Chondrocyte (in vitro differentiated cells): Measurements from ENCODE around the gene PSMA7. TPM values are rescaled to one million over a fixed set of nuclear protein-coding genes. Genes with fewer than 3 reads are reported as not detected.

Experiments used
- DNase-seq: peaks from one replicate; pipeline ENCODE4 v3.0.0; 2021; ENCODE audit warnings: mixed read lengths, low spot score
- H3K27ac Mint-ChIP-seq: one replicate; pipeline ENCODE4 v1.8.0; 2021; ENCODE audit warnings: mild to moderate bottlenecking, moderate library complexity, mixed read lengths; ENCODE audit not compliant: unreplicated experiment
- H3K27me3 Mint-ChIP-seq: 2 replicates; pipeline ENCODE4 v1.8.0; 2021; ENCODE audit warnings: low read depth, mixed read lengths
- H3K36me3 Mint-ChIP-seq: 2 replicates; pipeline ENCODE4 v1.8.0; 2021; ENCODE audit warnings: low read depth, mixed read lengths
- H3K4me1 Mint-ChIP-seq: 2 replicates; pipeline ENCODE4 v1.8.0; 2021; ENCODE audit warnings: low read depth, mild to moderate bottlenecking, mixed read lengths
- H3K4me3 Mint-ChIP-seq: one replicate; pipeline ENCODE4 v1.8.0; 2021; ENCODE audit warnings: mild to moderate bottlenecking, moderate library complexity, mixed read lengths; ENCODE audit not compliant: unreplicated experiment
- H3K9me3 Mint-ChIP-seq: 2 replicates; pipeline ENCODE4 v1.8.0; 2021; ENCODE audit warnings: low read depth, mixed read lengths
- CTCF ChIP-seq: fragments of 200-600 bp; sonication (generic); IDR thresholded peaks from 2 replicates; pipeline ENCODE4 v1.5.0; 2021; ENCODE audit warnings: antibody characterized with exemption, mild to moderate bottlenecking, moderate library complexity
- total RNA-seq: library from RNA; stranded (reverse); gene quantifications from 3 replicates; pipeline ENCODE4 v1.2.1, GENCODE V29; 2021

The PSMA7 gene
- total RNA-seq, 1 donor from 2014 or later, result 226 TPM

DNA sequence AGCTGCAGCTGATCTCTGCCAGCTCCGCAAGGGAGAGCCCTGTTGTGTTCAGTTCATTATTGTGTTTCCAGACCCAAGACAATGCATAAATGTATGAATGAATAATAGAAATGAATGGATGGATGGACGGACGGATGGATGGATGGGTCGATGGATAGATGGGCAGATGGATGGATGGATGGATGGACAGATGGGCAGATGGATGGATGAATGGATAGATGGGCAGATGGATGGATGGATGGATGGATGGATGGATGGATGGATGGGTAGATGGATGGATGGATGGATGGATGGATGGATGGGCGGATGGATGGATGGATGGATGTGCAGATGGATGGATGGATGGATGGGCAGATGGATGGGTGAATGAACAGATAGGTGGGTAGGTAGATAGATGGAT, 37.6 kb downstream of the PSMA7 start:
- H3K9me3 Mint-ChIP-seq, result peaks cover 31% of the 10 kb centered on the region
- H3K4me3 Mint-ChIP-seq, result no peak overlapping the region
- H3K27me3 Mint-ChIP-seq, result no peaks in the 10 kb centered on the region
- DNase-seq, result no peak
- H3K27ac Mint-ChIP-seq, result no peak overlapping the region
- no peak for TF ChIP-seq CTCF
- H3K4me1 Mint-ChIP-seq, result no peaks in the 10 kb centered on the region
- H3K36me3 Mint-ChIP-seq, result peaks cover 14% of the 10 kb centered on the region

GRCh38 chr20:62104791-62105345, 38.3 kb downstream of the PSMA7 start:
- no peak for TF ChIP-seq CTCF
- Mint-ChIP-seq H3K4me3 (no peak overlapping the region), H3K27me3 (no peaks in the 10 kb centered on the region), H3K27ac (no peak overlapping the region), H3K9me3 (peaks cover 28% of the 10 kb centered on the region), H3K36me3 (peaks cover 13% of the 10 kb centered on the region), H3K4me1 (no peaks in the 10 kb centered on the region)
- DNase-seq, result no peak

DNA sequence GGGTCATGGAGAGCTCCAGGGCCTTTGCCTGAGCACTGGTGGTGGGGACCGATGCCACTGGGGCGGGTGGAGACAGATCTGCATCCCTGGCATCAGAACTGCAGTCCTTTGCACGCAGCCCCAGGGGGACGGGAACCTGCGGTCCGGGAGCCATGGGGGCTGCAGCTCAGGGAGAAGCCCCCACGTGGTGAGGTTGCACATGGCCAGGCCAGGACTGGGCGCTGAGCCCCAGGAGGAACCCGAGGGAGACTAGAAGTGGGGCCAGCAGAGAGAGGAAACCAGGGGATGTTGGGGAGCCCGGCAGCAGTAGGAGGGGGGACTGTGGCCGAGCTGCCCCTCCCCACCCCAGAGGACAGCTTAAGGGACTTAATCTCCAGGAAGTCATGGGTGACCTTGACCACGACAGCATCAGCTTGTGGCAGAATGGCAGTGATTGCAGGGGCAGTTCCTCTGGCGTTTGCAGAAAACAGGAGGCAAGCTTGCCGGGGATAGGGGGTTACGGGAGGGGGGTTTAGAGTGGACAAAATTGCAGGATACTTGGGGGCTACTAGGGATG, 38.9 kb downstream of the PSMA7 start:
- no peak for DNase-seq
- H3K4me3 Mint-ChIP-seq, result no peak overlapping the region
- H3K36me3 Mint-ChIP-seq, result peaks cover 13% of the 10 kb centered on the region
- no peaks in the 10 kb centered on the region for H3K27me3 Mint-ChIP-seq
- H3K9me3 Mint-ChIP-seq, result peaks cover 25% of the 10 kb centered on the region
- H3K27ac Mint-ChIP-seq, result no peak overlapping the region
- no peak for TF ChIP-seq CTCF
- H3K4me1 Mint-ChIP-seq, result no peaks in the 10 kb centered on the region

DNA sequence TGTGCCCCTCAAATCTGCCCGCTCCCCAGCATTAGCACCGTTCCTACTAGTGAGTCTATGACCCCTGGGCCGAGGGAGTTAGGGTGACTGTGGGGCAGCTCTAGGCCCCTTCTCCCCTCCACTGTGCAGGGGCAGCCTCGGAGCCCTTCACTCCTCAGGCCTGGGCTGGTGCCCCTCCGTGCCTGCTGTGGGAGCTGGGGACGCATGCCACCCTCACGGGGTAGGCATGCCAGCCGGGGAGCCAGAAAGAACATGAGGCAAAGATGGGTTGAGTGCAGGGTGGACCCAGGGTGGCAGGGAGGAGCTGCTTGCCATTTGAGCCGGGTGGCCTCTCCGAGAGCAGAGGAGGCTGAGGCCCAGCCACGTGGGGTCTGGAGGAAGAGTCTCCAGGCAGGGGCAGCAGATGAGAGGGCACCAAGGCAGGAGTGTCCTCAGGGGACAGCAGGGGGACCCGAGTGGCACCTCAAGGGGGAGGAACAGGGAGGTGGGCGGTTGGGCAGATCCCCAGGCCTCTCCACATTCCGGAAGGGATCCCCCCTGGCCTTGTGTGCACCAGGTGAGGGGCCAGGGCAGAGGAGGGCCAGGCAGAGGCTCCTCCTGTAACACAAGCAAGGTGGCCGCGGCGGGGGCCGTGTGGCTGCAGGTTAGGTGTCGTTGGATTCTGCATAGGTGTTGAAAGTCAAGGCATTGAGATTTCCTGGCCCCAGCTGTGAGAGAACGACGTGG, 39.5 kb downstream of the PSMA7 start:
- no peak overlapping the region for H3K4me3 Mint-ChIP-seq
- H3K27me3 Mint-ChIP-seq, result no peaks in the 10 kb centered on the region
- H3K27ac Mint-ChIP-seq, result no peak overlapping the region
- no peak for TF ChIP-seq CTCF
- peaks cover 19% of the 10 kb centered on the region for H3K9me3 Mint-ChIP-seq
- no peak for DNase-seq
- no peaks in the 10 kb centered on the region for H3K4me1 Mint-ChIP-seq
- peaks cover 10% of the 10 kb centered on the region for H3K36me3 Mint-ChIP-seq

DNA sequence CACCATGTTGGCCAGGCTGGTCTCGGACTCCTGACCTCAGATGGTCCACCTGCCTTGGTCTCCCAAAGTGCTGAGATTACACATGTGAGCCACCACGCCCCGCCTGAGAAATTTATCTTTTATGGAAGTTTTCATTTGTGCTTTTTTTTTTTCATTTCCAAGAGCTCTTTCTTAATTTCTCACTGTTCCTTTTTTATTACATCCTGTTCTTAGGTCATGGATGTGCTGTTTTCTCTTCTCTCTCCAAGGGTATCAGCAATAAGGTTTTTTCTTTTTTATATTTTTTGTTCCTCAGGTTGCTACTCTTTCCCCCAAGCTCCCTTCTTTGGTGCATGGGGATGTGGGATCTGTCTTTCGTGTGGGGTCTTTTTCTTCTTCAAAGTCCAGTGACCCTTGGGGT, 42.1 kb downstream of the PSMA7 start:
- no peak overlapping the region for H3K4me3 Mint-ChIP-seq
- peaks cover 14% of the 10 kb centered on the region for H3K9me3 Mint-ChIP-seq
- no peak for DNase-seq
- no peak for TF ChIP-seq CTCF
- H3K36me3 Mint-ChIP-seq, result peaks cover 6% of the 10 kb centered on the region
- no peak overlapping the region for H3K27ac Mint-ChIP-seq
- no peaks in the 10 kb centered on the region for H3K27me3 Mint-ChIP-seq
- H3K4me1 Mint-ChIP-seq, result no peaks in the 10 kb centered on the region
